Activated T-cell treated with anti-CD3 and anti-CD28 coated beads for 4 hours (primary cell): ENCODE measurements around the gene PHACTR1.

ENCODE experiments used
- DNase-seq: peaks from one replicate; pipeline ENCODE4 v3.0.0-alpha.2; 2020

PHACTR1 gene

DNA sequence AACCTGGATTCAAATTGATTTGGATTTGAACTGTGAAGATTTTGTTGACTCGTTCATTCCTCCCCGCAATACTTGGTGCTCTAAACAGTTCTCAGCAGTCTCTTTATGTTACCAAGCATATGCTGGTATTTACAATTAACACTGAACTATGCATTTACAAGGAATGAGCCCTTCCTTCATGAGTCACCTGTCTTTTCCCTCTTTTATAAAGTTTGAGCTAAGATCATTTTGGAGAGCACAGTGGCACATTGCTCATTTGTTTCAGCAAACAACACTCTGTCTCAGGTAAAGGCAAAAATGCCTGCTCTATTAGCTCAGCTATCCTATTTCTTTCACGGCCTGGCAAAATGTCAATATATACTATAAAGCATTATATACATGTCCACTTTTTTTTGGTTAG, 285.4 kb downstream of the PHACTR1 start:
- DNase-seq = no peak

DNA sequence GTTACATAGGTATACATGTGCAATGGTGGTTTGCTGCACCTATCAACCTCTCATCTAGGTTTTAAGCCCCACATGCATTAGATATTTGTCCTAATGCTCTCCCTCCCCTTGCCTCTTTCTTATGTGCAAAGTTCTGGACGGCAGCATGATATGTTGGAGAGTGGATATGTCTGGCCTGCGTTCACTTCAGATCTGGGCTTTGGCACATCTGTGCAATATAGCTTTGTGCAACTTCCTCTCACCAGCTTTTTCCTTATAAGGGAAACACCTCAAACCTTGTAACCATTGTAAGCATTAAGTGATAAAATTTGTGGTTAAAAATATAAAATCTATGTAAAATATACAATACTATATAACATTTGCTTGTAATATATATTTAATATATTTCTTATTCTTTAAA, 288.0 kb downstream of the PHACTR1 start:
- DNase-seq = no peak

DNA sequence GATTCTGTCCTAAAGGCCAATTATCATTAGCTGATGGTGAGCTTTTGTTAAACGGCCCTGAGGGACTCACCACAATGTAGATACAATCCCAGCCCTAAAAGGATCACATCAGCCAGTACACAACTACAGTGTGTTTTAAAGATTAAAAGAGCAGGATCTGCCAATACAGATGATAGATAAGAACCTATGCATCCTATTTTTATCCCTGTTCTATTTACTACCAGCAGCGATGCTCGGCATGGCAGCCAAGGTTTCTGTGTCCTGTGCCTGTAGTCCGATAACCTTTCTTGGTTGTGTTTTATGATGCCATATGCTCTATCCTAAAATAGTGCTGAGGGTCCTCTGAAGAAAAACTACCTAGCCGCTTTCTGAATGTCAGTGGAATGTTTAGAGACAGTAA, 289.4 kb downstream of the PHACTR1 start:
- no peak for DNase-seq

DNA sequence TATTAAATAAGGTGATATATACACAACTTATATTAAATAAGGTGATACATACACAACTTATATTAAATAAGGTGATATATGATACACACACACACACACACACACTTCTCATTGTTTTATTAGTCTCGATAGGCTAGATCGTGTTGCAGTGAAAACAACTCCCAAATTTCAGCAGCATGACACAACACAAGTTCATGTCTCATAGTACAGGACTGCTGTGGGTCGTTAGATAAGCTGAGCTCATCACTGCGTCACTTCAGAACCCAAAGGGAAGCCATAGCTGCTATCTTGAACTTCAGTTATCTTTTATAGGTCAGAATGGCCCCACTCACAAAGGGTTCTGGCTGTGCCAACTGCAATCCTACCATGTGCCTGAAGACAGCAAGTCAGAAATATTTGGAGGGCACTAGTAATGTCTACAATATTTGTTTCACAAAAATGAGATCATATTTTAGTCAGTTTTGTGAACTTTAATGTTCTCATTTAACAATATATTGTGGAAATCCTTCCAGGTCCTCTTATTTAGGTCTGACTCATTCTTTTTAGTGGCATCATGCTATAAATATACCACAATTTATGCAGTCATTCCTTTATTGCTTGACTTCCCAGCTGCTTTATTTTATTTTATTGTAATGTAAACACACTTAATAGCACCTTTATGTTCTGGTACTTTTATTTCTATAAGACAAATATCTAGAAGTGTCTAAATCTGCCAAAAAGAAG, 290.2 kb downstream of the PHACTR1 start:
- no peak for DNase-seq

DNA sequence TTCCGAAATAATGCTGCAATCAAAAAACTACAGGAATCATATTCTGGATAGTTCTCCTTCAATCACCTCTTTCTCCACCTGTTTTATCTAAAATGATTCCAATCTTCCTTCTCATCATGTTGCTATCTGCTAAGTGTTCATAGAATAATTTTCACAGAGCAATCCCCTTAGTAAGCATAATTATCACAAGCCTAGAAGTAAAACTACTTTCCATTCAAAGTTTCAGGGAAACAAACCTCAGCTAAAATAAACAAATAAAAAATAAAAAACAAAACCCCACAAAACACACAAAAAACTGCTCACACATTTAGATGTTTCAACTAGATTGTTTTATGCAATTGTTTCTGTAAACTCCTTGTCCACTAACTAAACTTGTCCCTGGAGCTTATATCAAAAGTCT, 291.2 kb downstream of the PHACTR1 start:
- no peak for DNase-seq

DNA sequence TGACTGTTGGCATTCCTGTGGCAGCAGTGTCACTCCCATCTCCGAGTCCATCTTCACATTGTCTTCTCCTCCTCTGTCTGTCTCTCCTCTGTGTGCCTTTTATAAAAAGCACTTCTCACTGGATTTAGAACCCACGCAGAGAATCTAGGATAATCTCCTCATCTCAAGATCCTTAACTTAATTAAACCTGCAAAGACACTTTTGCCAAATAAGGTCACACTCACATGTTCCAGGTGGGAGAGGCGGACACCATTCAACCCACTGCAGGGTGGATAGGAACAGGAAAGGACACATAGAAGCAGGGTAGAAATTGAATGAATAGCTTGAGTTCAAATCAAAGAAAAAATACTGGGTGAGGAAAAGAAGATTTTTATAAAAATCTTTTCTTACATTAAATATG, 292.5 kb downstream of the PHACTR1 start:
- DNase-seq = no peak

DNA sequence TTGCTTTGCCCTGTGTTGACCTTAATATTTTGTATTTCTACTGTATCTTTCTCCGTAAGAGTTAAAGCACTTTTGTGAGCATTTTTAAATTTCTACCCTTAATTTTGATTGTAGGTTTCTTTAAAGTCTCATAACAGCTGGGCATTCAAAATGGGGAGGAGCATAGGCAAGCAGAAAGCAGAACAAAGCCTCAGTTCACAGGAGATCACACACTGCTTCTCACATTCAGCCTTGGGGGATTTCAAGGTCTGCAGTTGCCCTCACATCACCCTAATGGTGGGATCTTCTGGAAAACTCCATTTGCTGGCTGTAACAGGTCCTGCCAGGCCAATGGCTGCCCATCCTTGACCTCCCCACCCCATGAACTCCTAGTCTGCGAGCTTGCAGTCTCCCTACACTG, 292.9 kb downstream of the PHACTR1 start:
- DNase-seq = no peak

DNA sequence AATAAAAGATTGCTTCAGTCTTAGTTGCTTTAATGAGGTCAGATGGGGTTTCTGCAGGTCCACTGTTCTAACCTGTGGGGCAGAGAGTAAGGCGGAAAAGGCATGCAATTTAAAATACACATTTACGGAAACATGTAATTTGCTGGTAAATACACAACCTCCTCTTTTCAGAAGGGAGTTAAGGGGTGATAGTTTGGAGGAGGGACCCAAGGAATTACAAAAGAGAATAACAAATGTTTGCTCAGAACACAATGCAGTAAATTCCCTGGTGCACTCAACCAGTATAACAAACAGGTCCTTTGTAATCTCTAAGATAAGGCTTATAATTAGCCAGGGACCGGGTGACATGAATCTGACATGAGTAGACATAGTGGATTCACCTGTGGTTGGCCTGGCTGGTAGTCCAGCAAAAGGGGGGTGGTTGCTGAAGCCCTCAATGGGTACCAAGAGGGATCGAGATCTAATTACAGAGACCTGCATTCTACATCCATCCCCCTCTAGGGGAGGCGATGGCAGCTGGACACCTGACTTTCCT, 295.1 kb downstream of the PHACTR1 start:
- no peak for DNase-seq

DNA sequence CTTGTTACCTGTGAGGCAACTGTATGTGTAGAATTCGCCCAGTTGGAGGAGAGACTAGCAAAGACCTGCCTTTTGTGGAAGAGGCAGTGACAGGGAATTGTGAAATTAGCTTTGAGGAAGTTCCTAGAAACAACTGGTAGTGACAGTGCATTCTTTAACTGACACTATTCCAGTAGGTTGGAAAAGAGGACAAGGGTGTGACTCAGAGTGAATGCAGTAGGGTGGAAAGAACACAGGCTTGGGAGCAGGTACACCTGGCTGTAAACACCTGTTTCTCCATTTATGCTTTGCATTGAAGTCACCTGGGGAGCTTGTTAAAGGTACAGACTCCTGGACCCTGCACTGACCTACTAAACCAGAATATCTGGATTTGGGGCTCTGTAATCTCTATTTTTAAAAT, 295.7 kb downstream of the PHACTR1 start:
- DNase-seq = no peak

DNA sequence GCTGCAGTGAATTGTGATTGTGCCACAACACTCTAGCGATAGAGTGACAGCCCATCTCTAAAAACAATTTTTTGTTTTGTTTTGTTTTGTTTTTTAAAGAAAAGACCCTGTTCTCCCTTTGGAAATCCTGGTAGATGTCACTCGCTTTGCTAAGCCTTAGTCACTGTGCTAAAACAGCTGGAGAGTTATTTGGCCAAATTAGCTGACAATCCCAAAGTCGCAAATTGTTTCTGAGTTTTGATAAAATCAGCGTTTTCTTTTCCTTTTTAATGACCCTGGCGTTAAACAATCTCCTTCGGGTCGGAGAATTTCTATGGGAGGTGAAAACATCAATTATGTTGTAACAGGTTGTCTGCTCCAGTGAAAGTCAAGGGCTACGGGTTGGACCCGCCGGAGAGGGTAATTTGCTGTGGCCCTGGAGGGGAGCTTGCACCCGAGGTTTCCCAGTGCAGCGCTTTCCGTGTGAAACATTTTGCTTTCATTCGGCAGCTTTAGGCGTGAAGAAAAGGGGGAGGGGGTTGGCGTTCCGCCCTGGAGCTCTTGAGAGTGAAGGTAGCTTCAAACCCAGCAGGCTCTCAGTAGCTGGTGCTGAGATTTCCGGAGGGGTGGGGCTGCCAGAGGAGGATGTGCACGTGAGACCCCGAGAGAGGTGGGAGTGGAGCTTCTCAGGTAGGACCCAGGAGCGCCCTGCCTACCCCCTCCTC, 296.6 kb downstream of the PHACTR1 start:
- DNase-seq = no peak

DNA sequence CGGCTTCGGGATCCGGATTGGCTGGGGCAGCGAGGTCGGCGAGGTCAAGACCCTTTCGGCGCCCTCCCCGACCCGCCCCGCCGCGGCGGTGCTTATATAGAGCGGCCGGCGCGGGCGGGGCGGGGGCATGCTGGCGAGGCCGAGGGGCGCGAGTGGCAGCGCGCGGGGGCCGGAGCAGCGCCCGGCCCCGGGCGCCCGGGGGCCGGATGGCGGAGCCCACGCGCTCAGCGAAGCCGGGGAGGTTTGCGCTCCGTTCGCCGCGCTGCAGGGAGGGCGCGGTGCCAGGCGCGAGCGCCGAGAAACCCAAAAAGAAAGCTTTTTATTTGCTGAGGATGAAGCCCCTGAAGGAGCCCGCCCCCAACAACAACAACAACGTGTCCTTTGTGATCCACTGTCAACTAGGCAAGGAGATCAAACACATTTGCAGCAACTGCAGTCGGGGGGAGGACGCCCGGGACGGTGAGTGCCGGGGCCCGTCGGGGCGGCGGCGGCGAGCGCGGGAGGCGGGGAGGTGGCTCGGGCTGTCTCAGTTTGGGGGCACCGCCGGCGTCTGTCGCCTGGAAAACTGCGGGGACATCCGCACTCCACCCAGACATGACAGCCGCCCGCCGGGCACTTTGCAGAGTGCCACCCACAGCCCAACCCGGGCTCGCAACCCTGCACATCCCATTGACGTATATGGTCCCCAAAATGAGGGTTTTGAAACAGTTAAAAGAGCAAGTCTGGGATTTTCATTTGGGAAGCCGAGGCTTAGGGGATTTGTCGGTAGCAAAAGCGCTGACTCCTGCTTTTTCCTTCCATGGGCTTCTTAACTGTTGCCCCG, 297.3 kb downstream of the PHACTR1 start:
- no peak for DNase-seq

DNA sequence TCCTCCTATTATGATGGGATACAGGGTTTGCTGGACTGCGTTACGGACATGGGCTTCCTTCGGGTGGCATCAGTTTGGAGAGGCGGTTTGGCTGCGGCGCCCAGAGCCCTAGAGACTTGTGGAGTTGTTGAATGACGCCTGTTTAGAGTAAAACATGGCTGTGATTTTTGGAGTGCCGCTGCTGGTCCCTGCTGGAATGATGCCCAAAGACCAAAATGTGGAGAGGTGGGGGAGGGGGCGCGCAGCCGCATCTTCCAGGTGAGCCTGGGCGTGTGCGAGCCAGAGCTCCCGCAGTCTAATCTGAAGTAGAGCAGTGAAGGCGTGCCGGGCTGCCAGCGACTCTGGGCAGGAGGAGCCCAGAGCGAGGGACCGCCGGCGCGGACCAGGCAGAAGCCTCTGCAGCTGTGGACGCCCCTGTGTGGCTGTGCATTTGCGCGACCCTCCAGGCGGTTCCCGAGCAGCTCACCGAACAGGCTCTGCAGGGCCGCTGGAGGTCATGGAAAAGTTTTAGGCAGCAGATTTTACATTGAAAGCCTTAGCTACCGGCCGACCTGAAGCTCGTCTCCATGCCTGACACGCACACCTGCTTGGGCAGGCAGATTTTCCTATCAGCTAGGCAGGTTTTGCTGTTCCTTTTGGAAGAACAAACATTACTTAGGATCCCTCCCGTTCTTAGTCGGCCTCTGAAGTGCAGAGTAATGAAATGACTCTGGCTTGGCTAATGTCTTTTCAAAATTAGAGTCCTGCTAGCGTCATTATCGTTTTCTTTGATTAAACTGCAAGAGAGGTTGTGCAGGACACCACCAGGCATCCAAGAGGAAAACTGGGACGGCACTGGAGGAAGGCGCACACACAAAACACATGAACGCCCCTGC, 298.2 kb downstream of the PHACTR1 start:
- no peak for DNase-seq

DNA sequence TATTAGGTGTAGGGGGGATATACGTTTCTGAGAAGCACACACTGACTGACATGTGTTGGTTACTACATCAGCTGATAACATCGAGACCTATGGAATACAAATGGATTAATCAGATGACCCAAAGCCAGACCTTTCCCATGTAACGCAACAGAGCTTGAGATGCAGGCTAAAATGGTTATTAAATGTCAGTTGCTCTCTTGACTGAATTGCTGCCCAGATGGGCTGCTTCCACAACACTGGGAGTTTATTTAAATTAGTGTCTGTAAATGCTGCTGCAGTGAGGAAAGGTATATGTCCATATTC, 298.8 kb downstream of the PHACTR1 start:
- DNase-seq = no peak

DNA sequence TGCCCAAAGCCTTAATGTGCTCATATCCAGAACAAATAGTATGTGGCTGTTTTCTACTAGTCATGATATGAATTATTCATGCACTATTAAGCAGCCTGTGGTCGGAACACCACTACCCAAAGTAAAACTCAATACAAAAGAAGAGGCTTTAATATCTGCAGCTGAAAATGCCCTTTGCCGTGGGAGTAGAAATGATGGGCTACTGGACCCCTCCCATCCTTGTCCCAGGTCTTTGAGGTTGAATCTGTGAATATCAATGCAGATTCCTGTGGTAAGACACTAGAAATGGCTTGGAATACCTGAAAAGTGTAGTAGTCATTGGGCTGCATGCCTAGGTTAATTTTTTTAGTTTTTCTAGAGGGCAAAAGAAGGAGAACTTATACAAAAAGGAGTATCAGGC, 308.0 kb downstream of the PHACTR1 start:
- no peak for DNase-seq

DNA sequence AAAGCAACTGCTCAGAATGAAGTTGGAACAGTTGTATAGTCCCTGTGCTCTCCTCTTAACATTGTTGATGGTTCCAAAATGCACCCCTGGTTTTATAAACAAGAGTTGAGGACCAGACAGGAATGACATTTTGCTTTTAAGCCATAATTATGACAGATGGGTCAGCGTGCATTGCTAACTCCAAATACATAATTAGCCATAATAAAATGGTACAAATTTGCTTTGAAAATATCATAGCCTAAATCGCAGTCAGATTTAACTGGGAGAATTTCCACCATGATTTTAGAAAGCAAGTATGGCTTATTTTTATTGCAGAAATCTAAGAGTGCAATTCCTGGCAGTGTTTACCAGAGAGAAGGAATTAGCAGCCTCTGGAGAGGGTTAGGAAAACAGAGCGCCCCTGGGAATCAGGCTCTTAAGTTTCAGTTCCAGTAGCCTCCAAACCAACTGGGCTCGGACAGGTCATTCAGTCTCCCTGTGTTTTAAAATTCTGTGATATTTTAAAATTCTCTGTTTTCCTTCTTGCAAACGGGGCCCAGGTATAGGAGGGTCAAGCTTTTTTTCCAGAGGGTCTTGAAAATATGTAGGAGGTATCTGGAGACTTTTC, 309.4 kb downstream of the PHACTR1 start:
- DNase-seq = no peak

DNA sequence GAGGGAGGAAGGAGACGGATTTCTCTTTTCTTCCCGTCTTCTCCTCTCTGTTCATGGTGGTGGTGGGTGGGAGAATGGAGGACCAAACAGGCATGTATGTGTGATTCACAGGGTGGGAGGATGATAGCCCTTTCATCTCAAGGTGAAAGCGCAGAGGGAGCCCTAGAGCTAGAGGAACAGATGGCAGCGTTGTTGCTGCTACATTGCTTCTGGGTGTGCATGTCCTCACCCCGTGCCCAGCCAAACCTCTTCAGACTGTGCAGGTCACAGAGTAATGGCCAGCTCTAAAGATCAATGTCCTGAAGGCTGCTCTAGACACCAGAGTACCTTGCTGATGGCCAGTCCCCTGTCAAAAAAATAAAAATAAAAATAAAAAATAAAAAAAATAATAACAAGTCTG, 310.0 kb downstream of the PHACTR1 start:
- DNase-seq = no peak

DNA sequence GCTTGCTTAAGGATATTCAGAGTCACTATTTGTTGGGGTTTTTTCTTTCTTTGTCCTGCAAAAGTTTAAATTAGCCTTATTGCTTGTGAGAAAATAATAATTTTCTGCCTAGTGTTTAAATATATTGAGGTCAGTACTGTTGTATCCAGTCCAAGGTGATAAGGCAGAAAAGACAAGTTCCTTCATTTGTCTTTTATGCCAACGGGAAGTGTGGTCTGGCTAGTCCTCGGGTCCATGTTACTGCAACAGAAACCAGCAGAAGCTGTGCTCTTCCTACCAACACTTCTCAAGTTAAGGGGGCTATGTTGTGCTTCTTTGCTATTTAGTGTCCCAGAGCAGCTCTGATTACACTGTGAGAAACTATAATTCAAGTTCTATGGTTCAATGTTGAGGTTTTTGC, 310.6 kb downstream of the PHACTR1 start:
- no peak for DNase-seq

DNA sequence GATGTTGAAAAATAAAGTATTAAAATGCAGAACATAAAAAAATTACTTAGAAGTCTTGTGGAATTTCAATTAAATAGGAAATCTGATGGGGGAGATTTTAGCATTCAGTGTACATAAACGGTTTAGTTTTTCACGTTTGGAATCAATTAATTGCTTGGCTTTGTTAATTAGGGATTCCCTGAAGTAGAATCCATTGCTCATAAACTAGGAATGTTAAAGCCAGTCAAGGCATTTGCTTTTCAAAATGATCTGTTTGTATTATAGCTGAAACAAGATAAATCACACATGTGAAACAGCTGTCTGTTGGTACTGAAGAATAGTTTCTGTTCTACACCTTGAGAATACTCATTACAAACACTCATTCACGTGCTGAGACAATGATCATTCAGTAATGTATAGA, 313.8 kb downstream of the PHACTR1 start:
- no peak for DNase-seq

DNA sequence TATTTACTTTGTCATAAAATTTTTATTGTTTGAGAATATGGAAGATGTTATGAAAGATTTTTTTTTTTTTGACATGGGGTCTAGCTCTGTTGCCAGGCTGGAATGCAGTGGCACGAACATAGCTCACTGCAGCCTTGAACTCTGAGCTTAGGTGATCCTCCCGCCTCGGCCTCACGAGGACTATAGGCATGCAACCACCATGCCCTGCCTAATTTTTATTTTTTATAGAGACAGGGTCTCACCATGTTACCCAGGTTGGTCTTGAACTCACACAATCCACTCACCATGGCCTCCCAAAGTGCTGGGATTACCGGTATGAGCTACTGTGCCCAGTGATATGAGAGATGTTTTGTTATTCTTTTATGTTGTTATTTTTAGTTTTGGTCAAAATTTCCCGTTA, 316.0 kb downstream of the PHACTR1 start:
- no peak for DNase-seq

DNA sequence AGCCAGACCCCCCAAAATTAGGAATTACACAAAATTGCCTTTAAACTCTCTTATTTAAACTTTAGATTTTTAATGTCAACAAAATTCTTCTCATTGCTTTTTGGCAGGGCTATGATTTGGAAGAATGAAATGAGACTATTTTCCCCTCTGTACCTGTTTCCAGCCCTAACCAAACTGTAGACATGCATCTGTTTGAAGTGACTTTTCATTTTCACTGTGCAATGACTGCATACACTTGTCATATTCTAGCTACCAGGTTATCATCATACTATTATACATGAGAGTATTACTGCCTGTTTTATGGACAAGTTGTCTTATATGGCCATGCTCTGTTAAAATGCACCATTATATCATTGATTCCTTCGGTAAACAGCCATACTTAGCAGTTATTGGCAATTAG, 316.6 kb downstream of the PHACTR1 start:
- DNase-seq = no peak

DNA sequence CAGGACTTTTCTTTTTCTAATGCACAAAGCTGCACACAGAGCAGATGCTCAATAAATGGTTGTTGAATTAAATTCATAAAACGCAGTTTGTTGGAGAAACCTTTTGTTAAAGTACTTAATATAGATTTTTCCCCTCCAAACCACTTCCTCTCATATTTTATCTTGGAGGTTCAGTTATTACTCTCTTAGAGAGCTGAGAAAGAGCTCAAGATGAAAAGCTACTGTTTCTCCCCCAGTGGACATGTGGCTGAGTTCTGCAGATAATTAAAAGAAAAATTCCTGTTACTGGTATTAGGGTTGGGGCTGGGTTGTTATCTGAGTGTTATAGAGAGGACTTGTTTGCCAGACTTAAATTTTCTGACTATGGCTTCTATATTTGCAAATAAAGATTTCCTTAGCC, 317.7 kb downstream of the PHACTR1 start:
- DNase-seq = no peak

DNA sequence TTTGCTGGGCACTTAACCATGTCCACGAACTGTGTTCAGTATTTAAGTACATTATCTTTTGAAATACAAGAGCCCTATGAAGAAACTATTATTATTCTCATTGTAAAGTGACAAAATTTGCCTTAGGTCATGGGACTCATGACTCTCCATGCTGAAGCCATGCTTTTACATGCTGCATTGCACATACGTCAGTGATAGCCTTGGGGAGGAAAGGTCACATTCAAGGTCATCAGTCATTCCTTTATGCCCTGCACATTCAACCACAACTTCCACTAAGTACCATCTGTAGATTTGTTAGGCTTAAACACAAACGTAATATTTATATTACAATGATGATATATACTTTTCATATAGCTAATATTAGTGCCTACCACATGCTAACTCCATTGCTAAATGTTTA, 319.0 kb downstream of the PHACTR1 start:
- no peak for DNase-seq

DNA sequence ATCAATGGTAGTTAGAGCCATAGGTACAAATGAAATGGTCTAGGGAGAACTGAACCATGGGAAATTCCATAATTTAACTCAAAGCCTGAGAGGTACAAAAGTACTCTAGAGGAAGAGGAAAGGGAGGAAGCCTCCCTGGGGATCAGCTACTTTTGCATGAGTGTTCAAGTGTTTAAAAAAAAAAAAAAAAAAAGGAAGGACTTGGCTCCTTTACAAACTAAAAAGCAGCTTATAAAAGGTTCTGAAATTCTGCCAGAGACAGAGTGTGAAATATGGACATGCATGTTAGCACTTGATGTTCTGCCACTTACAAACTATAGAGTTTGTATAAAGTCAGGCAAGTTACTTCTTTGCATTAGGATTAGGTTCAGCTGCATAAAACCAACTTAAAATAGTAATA, 321.7 kb downstream of the PHACTR1 start:
- no peak for DNase-seq
